ENCODE measurements around the gene MINPP1. TPM values are rescaled to one million over a fixed set of nuclear protein-coding genes. Genes with fewer than 3 reads are reported as not detected.

Gene MINPP1
- total RNA-seq, 4 donors from 2014 or later: 9.7 to 20.1 (median 10.1) TPM

DNA sequence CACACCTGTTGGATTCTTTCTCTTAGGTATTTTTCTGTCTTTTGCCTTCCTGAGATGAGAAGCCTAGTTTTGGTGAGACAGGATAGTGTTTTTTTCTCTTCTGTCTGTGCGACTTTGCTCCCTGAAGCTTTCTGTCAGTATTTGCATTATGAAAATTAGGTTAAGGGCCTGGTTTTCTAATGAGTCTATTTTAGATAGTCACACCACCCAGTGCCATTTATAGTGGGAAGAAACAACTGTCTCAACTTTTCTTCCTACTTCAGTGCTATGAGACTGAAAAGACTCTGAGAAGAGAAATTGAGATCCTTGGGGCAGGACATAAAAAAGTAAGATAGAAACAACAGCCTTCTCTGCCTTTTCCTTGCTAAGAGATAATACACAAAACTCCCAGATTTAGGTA, 53.6 kb downstream of the MINPP1 start:
- Histone ChIP-seq H3K27ac (no peak overlapping the region), H3K9me3 (no peaks in the 10 kb centered on the region), H3K4me3 (no peak overlapping the region), H3K36me3 (no peaks in the 10 kb centered on the region), H3K27me3 (no peaks in the 10 kb centered on the region), H3K4me1 (no peaks in the 10 kb centered on the region)
- WGBS, 2 donors (ENCODE audit: low coverage in 1 of 2): 80% methylated on average over 1 of the region's 1 CpG; no CpG with 5 or more reads in 1 of the 2 donors
- ATAC-seq: no peak
- TF ChIP-seq POLR2AphosphoS5 (IDR thresholded peaks at IDR 0.05) (no peak), POLR2A (IDR thresholded peaks at IDR 0.05) (no peak), EP300 (IDR thresholded peaks at IDR 0.05) (no peak)
- TF ChIP-seq, protein P1, sequence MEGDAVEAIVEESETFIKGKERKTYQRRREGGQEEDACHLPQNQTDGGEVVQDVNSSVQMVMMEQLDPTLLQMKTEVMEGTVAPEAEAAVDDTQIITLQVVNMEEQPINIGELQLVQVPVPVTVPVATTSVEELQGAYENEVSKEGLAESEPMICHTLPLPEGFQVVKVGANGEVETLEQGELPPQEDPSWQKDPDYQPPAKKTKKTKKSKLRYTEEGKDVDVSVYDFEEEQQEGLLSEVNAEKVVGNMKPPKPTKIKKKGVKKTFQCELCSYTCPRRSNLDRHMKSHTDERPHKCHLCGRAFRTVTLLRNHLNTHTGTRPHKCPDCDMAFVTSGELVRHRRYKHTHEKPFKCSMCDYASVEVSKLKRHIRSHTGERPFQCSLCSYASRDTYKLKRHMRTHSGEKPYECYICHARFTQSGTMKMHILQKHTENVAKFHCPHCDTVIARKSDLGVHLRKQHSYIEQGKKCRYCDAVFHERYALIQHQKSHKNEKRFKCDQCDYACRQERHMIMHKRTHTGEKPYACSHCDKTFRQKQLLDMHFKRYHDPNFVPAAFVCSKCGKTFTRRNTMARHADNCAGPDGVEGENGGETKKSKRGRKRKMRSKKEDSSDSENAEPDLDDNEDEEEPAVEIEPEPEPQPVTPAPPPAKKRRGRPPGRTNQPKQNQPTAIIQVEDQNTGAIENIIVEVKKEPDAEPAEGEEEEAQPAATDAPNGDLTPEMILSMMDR (IDR thresholded peaks at IDR 0.05): no peak

DNA sequence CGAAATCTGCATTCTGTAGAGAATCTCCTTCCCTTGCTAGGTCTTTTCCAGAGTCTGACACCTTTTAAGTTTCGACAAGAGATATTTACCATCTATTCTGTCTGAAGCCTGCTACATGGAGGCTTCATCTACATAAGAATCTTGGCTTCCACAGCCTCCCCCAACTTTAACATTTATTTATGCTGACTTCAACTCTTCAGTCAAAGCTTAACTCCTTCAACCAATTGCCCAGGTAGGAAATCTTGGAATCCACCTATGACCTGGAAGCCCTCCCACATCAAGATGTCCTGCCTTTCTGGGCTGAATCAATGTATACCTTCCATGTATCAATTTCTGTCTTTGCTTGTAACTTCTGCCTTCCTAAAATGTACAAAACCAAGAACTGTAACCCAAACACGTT, 54.7 kb downstream of the MINPP1 start:
- Histone ChIP-seq H3K36me3 (no peaks in the 10 kb centered on the region), H3K27ac (no peak overlapping the region), H3K4me3 (no peak overlapping the region), H3K4me1 (no peaks in the 10 kb centered on the region), H3K27me3 (no peaks in the 10 kb centered on the region), H3K9me3 (peaks cover 0 to 3% (median 0%) of the 10 kb centered on the region in 3 donors)
- WGBS, 2 donors (ENCODE audit: low coverage in 1 of 2): 50% methylated on average over 3 of the region's 3 CpGs
- no peak for TF ChIP-seq POLR2AphosphoS5 (IDR thresholded peaks at IDR 0.05)
- TF ChIP-seq EP300 (IDR thresholded peaks at IDR 0.05): no peak
- TF ChIP-seq POLR2A (IDR thresholded peaks at IDR 0.05): no peak
- TF ChIP-seq, protein P1 (IDR thresholded peaks at IDR 0.05): no peak
- no peak for ATAC-seq

DNA sequence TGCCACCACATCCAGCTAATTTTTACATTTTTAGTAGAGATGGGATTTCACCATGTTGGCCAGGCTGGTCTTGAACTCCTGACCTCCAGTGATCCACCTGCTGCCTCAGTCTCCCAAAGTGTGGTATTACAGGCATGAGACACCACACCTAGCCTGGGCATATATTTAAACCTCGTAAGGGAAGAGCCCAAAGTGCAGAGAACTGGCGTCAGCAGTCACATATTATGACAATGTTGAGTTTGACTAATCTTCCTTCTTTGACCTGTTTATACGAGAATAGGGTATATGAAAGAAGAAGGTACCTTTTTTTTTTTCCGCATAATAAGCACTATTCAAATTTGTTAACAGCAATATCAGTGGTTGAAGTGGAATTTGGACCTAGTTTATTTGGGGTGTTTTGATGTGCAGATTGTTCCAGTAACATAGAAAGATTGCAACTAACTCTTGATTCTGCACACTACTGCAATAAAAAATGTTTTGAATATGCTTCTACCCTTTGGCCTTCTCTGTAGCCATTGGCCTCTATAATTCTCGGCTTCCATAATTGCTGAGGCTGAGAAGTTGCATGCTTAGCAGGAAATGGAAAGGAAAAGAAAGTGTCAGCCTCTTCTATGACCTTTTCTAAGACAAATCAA, 55.9 kb downstream of the MINPP1 start:
- Histone ChIP-seq H3K27me3 (no peaks in the 10 kb centered on the region), H3K27ac (no peak overlapping the region), H3K9me3 (peaks cover 0 to 16% (median 0%) of the 10 kb centered on the region in 3 donors), H3K4me1 (no peaks in the 10 kb centered on the region), H3K36me3 (no peaks in the 10 kb centered on the region), H3K4me3 (no peak overlapping the region)
- WGBS, 2 donors (ENCODE audit: low coverage in 1 of 2): 72 to 76% methylated on average over 5 of the region's 5 CpGs
- no peak for ATAC-seq
- TF ChIP-seq POLR2A (IDR thresholded peaks at IDR 0.05) (no peak), EP300 (IDR thresholded peaks at IDR 0.05) (no peak), POLR2AphosphoS5 (IDR thresholded peaks at IDR 0.05) (no peak)
- TF ChIP-seq, protein P1 (IDR thresholded peaks at IDR 0.05): no peak

DNA sequence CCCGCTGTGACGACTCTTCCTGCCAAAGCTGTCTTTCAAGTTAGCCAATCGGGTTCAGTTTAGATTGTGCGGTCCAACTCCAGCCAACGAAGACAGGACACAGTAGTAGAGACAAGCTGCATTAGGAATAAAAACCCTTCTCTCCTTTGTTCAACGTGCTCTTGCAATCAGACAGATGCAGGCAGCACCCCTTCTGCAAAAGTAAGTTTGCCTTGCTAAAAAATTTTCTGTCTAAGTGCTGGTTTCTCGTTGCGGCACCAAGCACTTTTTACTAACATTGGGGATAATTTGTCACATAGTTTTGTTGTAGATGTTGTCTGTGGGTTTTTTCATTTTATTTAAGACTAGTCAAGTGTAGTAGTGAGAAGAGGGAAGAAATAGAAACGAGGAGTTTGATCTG, 58.1 kb downstream of the MINPP1 start:
- Histone ChIP-seq H3K36me3 (no peaks in the 10 kb centered on the region), H3K4me3 (no peak overlapping the region), H3K4me1 (no peaks in the 10 kb centered on the region), H3K27me3 (peaks cover 3% of the 10 kb centered on the region), H3K9me3 (peaks cover 0 to 31% (median 0%) of the 10 kb centered on the region in 3 donors), H3K27ac (no peak overlapping the region)
- no peak for TF ChIP-seq POLR2AphosphoS5 (IDR thresholded peaks at IDR 0.05)
- no peak for TF ChIP-seq EP300 (IDR thresholded peaks at IDR 0.05)
- TF ChIP-seq POLR2A (IDR thresholded peaks at IDR 0.05): no peak
- 89 to 95% methylated on average over 6 to 9 of the region's 9 CpGs for WGBS, 2 donors (ENCODE audit: low coverage in 1 of 2)
- ATAC-seq: no peak

DNA sequence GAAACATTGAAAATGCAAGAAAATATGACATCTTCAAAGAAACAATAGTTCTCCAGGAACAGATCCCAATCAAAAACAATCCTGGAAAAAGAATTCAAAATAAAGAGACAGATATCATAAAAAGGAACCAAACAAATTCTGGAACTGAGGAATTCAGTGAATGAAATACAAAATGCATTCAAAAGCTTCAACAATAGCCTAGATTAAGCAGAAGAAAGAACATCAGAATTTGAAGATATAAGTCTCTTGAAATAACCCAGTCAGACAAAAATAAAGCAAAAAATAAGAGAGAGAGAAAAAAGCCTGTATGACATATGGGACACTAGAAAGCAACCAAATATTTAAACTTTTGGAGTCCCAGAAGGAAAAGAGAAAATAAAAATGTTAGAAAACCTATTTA, 60.3 kb downstream of the MINPP1 start:
- no peaks in the 10 kb centered on the region for H3K4me1 ChIP-seq
- no peak overlapping the region for H3K27ac ChIP-seq
- H3K36me3 ChIP-seq: no peaks in the 10 kb centered on the region
- TF ChIP-seq POLR2A (IDR thresholded peaks at IDR 0.05) (no peak), EP300 (IDR thresholded peaks at IDR 0.05) (no peak), POLR2AphosphoS5 (IDR thresholded peaks at IDR 0.05) (no peak)
- TF ChIP-seq, protein P1 (IDR thresholded peaks at IDR 0.05): no peak
- no peak for ATAC-seq
- H3K9me3 ChIP-seq: peaks cover 0 to 35% (median 0%) of the 10 kb centered on the region in 3 donors
- no peak overlapping the region for H3K4me3 ChIP-seq
- peaks cover 6% of the 10 kb centered on the region for H3K27me3 ChIP-seq

Measured in gastroesophageal sphincter (tissue), 4 donors.